GM10248 (cell line): ENCODE results near the gene CEP43.

ENCODE experiments used
- CTCF ChIA-PET: fragments of 300-600 bp; sonication (Branson Sonifier 250); formaldehyde crosslinking; extraction: SDS; loops from one replicate; lab custom pipeline; 2021; ENCODE audit warnings: antibody characterized with exemption; lab: Yijun Ruan, JAX
- POLR2A ChIA-PET: fragments of 350-650 bp; sonication (Branson Sonifier 250); formaldehyde crosslinking; extraction: SDS; loops from one replicate; lab custom pipeline; 2020; ENCODE audit warnings: antibody characterized with exemption; lab: Yijun Ruan, JAX
- DNase-seq: peaks from one replicate; pipeline ENCODE4 v3.0.0; 2012; ENCODE audit errors: extremely low spot score
- TF ChIP-seq, protein P1 (sequence below): IDR thresholded peaks from 2 replicates; pipeline ENCODE4 v1.5.1; 2012; ENCODE audit warnings: mild to moderate bottlenecking, low read depth; ENCODE audit errors: extremely low read depth, missing control alignments, control extremely low read depth

Gene CEP43

DNA sequence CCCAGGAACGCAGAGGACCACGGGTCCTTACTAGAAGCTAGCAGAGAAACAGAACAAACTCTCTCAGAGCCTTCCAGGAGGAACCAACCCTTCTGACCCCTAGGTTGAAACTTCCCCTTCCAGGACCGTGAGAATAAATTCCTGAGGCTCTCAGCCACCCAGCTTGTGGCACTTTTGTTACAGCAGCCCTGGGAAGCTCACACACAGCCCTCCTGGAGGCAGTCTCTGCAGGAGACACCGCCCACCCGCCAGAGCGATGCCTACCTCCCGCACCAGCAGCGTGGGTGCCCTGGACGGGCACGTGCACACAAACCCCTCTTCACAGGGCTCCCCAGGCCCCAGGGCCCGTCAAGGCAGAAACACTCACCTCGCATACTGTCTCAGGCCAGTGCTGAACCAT, 47.1 kb upstream of the CEP43 start:
- CTCF ChIA-PET: interaction anchor here (0.7 to 16.3 kb wide), 21 partner anchors 8 to 204 kb away, joined by 3 to 132 read pairs (median 5); partner anchors contain the start of gene CEP43
- POLR2A ChIA-PET: interaction anchor here (1.0 kb wide), 1 partner anchor 9 kb away, joined by 3 read pairs; no protein-coding TSS in a partner anchor
- TF ChIP-seq, protein P1, sequence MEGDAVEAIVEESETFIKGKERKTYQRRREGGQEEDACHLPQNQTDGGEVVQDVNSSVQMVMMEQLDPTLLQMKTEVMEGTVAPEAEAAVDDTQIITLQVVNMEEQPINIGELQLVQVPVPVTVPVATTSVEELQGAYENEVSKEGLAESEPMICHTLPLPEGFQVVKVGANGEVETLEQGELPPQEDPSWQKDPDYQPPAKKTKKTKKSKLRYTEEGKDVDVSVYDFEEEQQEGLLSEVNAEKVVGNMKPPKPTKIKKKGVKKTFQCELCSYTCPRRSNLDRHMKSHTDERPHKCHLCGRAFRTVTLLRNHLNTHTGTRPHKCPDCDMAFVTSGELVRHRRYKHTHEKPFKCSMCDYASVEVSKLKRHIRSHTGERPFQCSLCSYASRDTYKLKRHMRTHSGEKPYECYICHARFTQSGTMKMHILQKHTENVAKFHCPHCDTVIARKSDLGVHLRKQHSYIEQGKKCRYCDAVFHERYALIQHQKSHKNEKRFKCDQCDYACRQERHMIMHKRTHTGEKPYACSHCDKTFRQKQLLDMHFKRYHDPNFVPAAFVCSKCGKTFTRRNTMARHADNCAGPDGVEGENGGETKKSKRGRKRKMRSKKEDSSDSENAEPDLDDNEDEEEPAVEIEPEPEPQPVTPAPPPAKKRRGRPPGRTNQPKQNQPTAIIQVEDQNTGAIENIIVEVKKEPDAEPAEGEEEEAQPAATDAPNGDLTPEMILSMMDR: no peak
- DNase-seq: no peak

DNA sequence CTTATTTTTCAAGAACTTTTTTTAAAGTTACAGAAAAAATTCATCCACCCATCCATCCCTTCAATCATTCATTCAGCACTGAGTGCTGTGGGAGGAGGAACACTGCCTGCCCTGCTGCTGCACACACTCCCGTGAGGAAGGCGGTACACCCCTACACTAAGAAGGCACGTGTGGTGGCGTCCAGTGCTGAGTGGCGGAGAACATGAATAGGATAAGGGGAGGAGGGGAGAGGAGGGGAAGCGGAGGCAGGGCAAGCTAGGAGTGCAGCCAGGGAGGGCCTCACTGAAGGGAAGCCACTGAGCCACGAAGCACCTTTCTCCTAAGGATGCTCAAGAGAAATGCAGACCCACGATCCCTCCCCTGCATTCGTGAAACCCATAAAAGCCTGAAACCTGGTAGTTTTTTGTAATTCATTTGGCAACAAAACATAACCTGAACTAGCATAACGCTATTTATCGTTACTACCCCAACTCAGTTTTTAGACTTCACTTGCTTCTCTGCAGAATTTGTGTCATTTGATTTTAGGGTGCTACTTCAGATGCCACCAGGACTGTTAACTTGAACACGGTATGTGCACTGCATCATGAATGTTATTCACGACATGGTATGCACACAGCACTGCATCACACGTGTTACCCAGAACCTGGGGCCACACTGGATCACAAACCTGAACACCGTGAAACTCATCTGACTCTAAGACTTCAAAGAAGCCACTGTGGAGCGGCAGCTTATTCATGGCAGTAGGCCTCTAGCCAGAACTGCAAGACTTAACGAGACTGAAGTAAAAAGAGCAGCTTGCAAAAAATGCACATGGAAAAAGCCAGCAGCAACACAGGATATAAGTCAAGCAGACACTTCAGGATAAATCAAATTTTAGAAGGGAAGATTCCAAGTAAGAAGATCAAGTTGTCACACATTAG, 46.4 kb upstream of the CEP43 start:
- TF ChIP-seq, protein P1: no peak
- ChIA-PET POLR2A (no interaction called here), CTCF (interaction anchor here (1.5 to 16.3 kb wide), 13 partner anchors 8 to 189 kb away, joined by 3 to 132 read pairs (median 9); no protein-coding TSS in a partner anchor)
- DNase-seq: no peak

- ChIA-PET CTCF (interaction anchor here (0.7 to 16.3 kb wide), 9 partner anchors 9 to 187 kb away, joined by 3 to 132 read pairs (median 8); partner anchors contain the start of gene CEP43), POLR2A (no interaction called here)
- TF ChIP-seq, protein P1: no peak
- no peak for DNase-seq
Measured at GRCh38 chr6:166954118-166954713, 45.0 kb upstream of the CEP43 start.

GRCh38 chr6:166955121-166955864, 43.9 kb upstream of the CEP43 start:
- ChIA-PET CTCF (interaction anchor here (1.1 to 16.3 kb wide), 8 partner anchors 15 to 166 kb away, joined by 3 to 132 read pairs (median 5); partner anchors contain the start of gene CEP43), POLR2A (no interaction called here)
- TF ChIP-seq, protein P1: no peak
- DNase-seq: no peak

- DNase-seq: no peak
- TF ChIP-seq, protein P1: no peak
Measured at GRCh38 chr6:166955865-166956443, 43.2 kb upstream of the CEP43 start.

More at GRCh38 chr6:166955865-166956443, 43.2 kb upstream of the CEP43 start:
- ChIA-PET CTCF (interaction anchor here (0.9 to 16.3 kb wide), 15 partner anchors 14 to 196 kb away, joined by 3 to 132 read pairs (median 3); no protein-coding TSS in a partner anchor), POLR2A (no interaction called here)
